HG03565 (cell line): ENCODE measurements around the gene TNRC6C.
"Not testable (repeated sequence)": the region's sequence is repeated elsewhere in the genome, so short reads cannot be mapped to it uniquely, and the experiment has no call there.

Experiments
- ATAC-seq: cut with Tn5 transposase; IDR thresholded peaks from one replicate; pipeline ENCODE4 v1.9.1; 2021; ENCODE audit warnings: mild to moderate bottlenecking, moderate library complexity; ENCODE audit not compliant: unreplicated experiment

The TNRC6C gene

DNA sequence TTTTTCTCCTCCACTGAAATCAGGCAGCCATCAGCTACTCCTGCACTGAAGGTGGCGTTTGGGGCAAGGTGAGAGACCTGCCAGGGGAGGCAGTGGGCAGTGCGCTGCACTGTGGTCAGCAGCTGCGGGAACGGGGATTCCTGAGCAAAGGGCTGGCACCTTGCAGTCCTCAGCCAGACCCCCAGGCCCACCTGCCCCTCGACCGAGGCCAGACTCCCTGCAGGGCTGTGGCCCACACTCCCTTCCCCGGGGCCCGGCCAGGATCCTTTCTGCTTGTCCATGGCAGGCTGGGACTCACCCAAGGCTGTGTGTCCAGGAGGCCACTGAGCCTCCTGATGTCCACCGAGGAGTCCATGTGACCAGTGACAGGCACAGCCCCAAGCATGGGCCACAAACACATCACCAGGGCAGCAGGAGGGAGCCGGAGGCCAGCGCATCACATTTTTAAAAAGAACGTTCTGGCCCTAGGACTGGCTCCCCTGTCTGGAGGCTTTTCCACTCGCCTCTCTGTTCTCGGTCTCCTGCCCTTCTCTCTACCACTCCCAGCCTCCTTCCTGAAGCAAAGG lies 28.5 kb upstream of the TNRC6C start:
- no peak for ATAC-seq

DNA sequence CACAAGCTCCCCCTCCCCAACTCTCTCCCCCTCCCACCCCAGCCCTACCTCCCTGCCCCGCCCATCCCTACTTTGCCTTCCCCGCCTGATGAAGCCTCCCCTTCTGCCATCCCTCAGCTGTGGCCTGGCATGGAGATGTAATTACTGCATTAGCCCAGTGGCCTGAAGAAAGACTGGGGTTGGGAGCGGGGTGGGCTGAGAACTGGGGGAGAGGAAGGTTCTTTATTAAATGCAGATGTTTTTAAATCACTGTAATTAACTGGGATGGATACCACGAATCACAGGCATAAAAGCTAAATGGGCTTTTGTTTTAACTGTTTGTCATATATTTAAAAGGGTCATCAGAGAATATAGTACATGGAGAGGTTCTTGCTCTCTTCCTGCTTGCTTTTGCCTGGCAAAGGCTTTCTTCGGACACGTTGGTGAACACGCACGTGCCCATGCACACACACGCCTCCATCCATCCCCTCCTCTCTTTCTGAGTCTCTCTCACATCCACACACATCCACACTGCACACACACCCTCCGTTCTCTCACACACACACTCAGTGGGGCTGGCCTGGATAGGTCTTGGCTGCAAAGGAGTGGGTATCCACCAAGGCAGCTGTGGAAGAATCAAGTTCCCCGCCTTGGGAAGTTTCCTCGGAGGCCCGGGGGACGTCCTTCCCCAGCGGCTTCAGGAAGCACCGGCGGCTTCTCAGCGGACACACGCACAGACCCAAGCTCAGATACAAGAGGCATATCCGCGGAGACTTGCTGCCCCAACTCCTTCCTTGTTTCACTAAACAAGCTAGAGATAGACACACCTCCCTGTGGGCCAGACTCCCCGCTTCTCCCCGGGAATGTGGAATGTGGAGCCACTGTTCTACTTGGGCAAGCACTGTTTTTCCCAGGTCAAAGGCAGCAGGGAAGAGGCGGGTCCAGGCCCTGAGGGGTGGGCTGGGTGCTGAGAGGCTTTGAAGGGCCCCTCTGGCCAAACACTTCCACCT lies 27.4 kb upstream of the TNRC6C start:
- no peak for ATAC-seq

DNA sequence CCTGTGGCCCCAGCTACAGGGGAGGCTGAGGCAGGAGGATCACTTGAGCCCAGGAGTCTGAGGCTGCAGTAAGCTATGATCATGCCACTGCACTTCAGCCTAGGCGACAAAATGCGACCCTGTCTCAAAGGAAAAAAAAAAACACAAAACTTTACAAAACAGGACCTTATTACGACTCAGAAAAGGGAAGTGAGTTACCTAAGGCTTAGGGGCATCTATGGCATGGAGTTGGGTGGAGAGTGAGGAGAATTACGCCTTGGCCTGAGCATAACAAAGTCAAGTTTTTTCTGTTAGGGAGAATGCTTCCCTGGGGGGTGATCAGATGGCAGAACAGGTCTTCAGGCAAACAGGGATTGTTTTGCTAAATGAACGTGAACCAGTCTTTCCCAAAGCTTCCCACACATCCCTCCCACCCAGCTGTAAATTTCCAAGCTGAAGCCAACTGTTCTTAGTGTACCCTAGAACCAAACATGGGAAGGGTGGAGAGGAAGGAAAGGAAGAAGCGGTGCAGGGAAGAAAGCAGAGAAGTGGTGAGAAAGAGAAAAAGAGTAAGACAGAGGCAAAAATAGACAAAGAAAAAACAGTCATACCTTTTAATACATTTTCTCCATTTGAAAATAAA lies 24.6 kb upstream of the TNRC6C start:
- ATAC-seq = no peak

DNA sequence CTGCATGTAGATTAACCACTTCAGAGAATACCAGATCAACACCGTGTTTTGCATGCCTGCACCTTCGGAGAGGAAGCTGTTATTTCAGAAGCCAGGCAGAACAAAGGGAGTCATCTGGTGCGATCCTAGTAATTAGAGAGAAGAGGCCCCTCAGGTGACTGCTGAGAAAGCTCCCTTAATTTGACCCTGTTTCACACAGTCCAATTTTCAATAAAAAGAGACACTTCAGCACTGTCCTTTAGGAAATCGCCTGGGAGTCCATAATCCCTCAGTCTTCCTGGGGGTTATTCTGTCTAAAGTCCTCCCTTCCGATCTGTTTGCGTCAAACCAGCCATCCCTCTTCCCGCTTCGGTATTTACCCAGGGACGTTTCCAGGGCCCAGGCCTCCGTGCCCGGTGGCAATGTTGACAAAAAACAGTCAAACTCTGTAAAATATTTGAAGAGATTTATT lies 23.4 kb upstream of the TNRC6C start:
- ATAC-seq = no peak

DNA sequence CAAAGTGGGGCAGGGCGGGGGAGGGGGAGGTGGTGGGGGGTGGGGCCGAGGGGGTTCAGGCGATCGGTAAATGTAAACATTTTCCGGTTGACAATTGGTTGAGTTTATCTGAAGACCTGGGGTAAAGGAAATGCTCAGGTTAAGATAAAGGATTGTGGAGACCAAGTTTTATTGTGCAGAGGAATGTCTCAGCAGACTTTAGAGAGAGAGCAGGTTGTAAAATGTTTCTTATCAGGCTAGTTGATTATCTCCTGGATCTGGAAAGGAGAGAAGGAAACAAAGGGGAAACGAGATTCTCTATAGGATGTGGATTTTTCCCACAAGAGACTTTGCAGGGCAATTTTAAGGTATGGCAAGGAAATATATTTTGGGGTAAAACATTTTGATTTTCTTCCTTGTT lies 22.8 kb upstream of the TNRC6C start:
- ATAC-seq = not testable (repeated sequence)

DNA sequence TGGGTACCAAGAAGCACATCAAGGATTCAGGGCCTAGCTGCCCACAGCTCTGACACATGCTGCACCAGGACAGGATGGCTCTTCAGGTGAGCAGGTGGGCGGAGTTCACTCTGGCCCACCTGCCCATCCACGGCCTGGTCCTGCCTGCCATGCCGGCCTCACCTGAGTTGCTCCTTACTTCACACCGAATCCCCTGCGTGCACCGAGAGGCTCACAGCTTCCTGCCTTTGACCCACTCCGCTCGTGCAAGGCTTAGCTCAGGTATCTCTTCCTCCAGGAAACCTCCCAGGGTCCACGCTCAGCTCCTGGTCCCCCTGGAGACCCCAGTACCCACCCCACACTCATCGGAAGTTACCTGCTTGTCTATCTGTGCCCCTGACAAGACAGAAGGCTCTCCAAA lies 21.6 kb upstream of the TNRC6C start:
- ATAC-seq = no peak

DNA sequence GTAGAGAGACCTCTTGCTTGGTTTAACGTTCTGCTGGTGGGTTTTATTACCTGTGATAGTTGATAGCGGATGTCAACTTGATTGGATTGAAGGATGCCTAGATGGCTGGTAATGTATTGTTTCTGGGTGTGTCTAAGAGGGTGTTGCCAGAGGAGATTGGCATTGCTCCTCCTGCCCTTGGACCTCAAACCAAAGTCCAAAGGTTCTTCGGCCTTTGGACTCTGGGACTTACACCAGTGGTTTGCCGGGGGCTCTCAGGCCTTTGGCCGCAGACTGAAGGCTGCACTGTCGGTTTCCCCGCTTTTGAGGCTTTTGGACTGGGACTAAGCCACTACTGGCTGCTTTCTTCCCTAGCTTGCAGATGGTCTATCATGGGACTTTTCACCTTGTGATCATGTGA lies 17.5 kb upstream of the TNRC6C start:
- no peak for ATAC-seq

DNA sequence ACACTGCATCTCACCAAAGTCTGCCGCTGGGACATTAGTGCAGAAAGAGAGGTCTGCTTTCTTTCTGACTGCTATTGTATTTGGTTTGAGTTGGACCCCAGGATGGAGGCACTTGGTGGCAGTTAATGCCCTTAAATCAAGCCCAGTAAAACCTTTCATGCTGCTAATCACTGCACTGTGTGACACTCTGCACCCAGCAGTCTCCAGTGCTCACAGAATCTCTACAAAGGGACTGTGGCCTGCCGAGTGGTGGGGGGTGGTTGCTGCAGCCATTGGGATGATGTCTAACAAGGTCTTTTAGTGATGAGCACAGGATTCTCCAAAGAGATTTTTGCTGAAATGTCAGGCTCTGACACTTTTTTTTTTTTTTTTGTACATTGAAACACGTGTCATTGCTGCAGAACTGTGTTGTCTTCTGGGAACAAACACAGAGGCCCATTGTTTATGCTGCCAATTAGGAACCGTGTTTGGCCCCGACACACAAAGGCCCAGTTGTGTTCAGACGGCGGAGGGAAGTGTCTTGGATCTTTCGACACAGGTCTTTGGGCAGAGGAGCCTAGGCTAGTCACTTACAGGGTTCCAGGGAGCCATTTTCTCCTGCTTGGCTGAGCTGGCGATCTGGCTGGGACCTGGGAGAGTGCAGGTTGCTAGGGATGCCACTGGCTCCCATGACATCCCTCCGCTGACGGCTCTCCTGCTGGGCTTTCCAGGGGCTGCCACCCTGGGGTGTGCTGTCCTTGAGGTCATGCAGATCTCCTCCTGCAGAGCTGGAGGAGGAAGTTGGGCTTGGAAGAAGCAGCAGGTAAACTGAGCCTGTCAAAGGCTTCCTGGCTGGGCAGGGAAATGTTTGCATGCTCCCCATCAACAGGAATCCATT lies 16.2 kb upstream of the TNRC6C start:
- ATAC-seq = no peak

DNA sequence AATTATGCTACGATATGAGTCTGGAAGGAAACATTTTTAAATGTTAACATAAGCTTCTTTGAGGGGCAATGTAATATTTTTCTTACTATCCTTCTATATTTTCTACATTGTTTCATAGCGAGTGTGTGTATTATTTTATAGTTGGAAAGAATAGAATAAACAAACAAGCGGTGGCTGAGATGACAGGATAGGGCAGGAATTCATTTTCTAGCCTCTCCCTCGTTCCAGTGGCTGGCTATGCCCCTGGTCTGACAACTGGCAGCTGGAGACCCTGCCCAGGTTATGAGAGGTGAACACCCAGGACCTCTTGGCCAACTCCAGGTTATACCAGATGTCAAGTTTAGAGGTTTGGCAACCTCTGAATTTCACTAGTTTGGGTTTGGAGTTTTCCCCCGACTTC lies 14.5 kb upstream of the TNRC6C start:
- no peak for ATAC-seq

DNA sequence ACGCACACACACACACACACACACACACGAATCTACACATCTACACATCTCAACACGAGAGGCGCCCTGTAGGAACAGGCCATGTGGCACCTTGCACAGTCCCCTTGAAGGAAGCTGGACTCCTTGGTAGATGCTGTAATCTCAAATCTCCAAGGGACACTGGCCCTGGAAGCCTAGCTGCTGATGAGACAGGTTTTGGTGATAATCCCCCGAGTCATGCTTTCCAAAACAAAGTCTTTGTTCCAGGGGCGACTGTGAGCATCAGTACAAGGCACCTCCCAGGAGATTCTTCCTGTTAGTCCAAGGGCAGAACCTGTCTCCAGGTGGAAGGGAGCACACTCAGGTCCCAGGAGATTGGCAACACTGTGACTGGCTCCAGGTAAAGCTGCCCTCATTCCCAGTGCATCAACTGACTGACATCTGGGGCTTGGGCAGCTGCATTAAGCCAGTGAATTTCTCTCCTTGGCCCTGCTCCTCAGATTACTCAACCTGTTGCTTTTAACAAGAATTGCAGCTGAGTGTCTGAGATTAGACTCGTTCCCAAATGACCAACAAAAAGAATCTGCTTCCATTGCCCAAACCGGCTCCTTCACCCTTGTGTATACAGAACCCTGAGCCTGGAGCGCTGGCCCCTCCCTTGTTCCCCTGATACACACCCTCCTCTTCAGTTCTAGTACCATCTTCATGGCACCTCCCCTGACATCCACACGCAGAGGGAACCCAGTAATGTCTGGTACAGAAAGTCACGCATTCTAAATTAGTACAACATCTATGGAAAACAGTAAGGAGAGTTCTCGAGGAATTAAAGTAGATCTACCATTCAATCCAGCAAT lies 13.9 kb upstream of the TNRC6C start:
- ATAC-seq = no peak

DNA sequence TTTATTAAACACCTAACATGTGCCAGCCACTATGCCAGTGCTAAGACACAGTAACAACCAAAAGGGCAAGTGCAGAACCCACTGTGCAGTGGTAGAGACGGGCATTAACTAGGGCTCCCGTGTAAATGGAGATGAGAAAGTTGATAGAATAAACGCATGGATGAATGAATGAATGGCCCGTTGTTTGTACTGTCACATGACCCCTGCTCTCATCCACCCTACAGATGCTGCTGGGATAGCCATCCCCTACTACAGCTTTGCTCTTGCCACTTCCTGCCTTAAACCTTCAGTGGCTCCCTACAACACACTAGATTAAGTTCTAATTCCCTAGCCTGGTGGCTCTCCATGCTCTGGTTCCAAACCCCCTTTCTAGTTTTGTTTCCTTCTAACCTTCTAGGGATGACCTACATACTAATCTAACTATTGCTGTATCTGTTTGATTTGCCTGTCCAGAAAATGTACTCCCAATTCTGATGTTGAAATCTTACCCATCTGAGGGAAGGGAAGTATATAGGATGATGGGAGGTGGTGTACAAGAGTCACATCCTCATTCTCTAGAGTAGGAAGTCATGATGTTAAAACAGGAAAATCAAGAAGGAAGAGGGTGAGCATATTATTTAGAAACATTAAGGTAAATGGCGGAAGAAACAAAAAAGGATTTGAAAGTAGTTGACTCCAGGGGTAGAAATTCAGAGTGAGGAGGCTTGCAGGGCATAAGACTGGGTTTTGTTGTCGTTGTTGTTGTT lies 11.4 kb upstream of the TNRC6C start:
- ATAC-seq = no peak

DNA sequence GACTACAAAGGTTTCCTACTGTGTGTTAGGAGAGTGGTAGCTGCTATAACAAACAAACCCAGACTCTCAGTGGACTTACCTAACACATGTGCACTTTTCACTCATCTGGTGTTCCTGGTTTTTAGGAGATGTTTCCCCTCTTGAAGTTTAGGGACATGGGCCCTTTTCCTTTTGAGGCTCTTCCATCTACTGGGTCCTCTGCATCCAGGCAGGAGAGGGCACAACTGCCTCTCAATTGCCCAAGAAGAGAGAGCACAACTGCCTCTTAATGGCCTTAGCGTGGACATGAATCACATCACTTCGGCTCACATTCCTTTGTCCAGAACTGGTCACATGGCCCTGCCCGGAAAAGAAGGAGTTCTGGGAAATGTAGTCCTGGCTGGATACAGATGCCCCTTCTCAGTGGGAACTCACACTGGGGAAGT lies 9.8 kb upstream of the TNRC6C start:
- no peak for ATAC-seq

DNA sequence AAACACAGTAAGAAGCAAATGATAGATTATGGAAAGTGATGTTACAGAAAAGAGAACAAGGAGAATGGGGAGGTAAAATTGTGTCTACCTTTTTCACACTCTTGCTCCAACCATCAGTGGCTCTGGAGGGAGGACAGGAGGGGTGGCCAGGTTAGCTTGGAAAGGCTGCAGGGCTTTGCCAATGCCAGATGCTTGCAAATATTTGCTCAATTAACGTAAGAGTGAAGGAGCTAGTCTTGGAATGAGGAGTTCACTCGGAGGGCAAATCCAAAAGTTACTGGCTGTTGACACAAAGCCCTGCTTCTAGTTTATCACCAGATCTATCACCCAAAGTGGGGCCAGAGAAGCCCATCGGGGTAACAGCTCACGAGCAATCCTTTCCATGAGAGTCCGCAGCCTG lies 7.4 kb upstream of the TNRC6C start:
- ATAC-seq = no peak

DNA sequence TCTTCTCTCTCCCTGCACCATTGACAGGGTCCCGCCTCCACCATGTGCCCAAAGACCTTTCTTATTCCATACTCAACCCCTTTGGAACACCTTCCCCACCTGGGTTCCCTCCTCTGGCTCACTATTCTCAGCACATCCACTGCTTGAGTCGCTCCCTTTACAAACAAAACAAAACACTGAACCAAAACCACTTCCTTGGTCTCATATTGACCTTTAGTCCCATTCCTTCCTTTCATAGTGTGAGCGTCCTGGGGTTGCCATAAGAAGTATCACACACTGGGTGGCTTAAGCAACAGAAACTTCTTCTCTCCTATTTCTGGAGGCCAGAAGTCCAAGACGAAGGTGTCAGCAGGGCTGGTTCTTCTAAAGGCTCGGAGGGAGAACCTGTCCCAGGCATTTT lies 6.1 kb upstream of the TNRC6C start:
- no peak for ATAC-seq

DNA sequence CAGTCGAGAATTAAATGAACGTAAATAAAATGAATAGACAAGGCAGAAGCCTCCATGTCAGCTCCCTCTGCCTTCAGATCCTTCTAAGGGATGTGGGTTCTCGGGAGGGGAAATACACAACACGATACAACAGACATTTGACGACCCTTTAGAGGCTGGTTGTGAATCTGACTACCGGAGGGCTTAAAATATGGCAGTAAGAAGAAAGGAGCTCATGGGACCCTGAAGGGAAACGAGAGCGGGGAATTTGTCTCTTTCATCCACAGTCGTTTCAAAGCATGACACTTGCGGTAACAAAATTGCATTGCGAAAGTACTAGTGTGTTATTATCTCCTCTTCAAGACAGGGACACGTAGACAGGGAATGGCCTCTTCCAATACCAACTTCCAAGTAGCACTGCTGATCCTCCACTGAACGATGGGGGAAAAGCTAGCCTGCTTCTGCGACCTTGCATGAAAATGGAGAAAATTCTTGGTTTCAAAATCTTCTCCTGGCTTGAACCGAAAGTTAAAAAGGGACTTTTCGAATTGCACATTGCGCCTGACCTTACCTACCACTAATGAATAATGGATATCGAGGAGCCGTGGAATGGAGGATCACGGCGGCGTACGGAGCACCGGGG lies 1.2 kb upstream of the TNRC6C start:
- ATAC-seq = no peak

DNA sequence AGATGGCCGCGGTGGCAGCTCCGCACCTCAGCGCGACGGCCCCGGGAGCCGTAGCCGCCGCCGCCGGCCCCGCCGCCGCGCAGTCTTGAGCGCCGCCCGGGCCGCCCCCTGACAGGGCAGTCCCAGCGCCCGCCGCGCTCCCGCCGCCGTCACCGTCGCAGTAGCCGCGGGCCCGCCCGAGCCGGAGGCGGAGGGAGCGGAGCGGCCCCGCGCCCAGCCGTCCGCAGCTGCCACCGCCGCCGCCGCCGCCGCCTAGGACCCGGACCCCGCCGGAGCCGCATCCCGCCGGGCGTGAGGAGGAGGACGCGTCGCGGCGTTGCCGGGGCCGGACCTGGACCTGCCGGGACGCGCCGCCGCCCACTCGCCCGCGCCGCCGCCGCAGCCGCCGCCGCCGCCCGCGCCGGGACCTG lies 218 bp downstream of the TNRC6C start:
- peak; percentile 20 for ATAC-seq

DNA sequence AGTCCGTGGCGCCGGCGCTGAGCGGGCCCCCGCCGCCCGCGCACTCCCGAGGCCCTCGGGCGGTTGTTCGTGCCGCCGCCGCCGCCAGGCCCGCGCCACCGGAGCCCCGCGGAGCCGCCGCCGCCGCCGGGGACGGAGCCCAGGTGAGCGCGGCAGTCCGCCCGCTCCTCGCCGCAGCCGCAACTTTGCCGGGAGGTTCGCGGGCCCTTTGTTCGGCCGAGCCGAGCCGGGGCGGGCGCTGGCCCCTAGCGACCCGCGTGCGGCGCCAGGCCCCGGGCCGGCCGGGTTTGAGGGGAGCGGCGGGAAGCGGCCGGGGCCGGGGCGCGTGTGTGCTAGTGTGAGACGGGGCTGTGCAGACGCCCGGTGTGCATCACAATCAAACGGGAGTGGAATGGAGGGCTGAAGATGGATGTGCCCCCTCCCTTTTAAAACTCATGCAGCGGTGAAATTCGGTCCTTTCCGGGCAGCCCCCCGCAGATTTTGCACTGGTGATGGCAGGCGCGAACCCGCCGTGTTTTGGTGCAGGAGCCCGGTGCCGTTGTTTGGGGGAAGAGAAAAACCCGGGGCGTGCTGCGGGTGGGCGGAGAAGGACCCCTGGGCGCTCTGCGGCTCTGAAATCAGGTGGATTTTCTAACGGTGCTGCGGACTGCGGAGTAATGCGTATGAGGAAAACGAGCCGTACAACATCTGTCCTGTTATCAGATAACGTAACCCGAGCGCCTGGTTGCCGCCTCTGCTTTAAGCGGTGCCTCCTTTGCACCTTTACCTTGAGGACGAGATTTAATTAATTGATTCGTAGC lies 823 bp downstream of the TNRC6C start:
- ATAC-seq = no peak

DNA sequence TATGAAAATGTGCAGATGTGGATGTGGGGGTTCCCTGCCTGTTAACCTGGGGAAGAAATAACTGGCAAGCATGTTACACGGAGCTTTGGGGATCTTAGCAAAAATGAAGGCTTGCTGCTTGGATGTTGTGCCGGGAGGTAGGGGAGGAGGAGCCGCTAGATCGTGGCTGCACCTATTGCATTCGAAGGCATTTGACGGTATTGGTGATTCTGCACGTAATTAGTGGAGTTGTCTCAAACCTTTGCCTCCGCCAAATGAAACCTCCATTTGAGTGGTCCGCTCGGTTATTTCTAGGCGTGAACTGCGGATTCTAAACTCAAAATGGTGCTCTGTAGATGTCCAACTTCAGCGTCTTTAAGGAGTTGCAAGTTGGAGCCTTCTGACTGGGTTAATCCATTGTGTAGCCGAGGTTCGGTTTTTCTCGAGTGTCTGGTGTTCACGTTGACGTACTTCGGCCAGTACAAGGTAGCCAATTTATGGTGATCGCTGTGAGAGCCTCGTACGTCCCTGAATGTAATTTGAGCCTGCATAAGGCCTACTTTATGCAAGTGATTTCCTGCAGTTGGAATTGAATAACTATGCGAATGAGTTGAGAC lies 1.5 kb downstream of the TNRC6C start:
- ATAC-seq = no peak
